ENCODE measurements around the gene ZFC3H1. TPM values are rescaled to one million over a fixed set of nuclear protein-coding genes. Genes with fewer than 3 reads are reported as not detected.

Gene ZFC3H1
- total and polyA plus RNA-seq, 9 of the 15 experiments (the other 6 are each of a cell fraction or from before 2014, with no cell fraction given), result 14.8 to 80.5 (median 22.1) TPM

DNA sequence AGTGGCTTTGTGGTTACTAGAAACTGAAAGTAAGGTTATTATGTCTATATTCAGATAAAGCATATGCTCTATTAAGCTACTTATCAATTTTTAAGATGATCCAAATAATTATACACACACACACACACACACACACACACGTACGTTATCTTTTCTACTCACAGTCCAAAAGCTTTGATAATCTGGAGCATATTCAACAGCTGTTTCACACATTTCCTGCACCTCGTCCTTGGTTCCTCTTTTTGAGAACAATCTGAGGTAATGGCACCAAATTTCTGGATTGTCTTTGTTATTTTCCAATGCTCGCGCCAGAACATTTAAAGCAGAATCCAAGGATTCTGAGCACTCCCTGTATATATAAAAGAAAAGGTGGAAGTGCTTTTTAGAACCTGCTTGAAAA lies 37.5 kb downstream of the ZFC3H1 start (continued):
- no peak for TF ChIP-seq TOE1 (IDR thresholded peaks at IDR 0.05; ENCODE audit: borderline replicate concordance)
- no peak for TF ChIP-seq TOE1 (CRISPR knock-in tag; IDR thresholded peaks at IDR 0.05; ENCODE audit: borderline replicate concordance, low read depth)
- TF ChIP-seq, protein P1, sequence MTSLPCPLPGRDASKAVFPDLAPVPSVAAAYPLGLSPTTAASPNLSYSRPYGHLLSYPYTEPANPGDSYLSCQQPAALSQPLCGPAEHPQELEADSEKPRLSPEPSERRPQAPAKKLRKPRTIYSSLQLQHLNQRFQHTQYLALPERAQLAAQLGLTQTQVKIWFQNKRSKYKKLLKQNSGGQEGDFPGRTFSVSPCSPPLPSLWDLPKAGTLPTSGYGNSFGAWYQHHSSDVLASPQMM (CRISPR knock-in tag; IDR thresholded peaks at IDR 0.05), result no peak
- no peak for TF ChIP-seq SREBF2 (CRISPR knock-in tag; IDR thresholded peaks at IDR 0.05)
- TF ChIP-seq ERF (CRISPR knock-in tag; IDR thresholded peaks at IDR 0.05), result no peak
- TF ChIP-seq GTF2F1 (IDR thresholded peaks at IDR 0.05; ENCODE audit: low read depth, low read length), result no peak
- TF ChIP-seq ELF1 (tag; IDR thresholded peaks at IDR 0.05), result no peak
- TF ChIP-seq CBX3 (IDR thresholded peaks at IDR 0.05; ENCODE audit: borderline replicate concordance in 1 of 2, low read length in 2 of 2), result no peak
- TF ChIP-seq CC2D1A (IDR thresholded peaks at IDR 0.05), result no peak
- peak; percentile 26; the same call in 1 of the 2 replicates for TF ChIP-seq CXXC5 (CRISPR knock-in tag; IDR thresholded peaks at IDR 0.05)
- TF ChIP-seq HNRNPH1 (optimal IDR thresholded peaks at IDR 0.05; ENCODE audit: low read depth, low read length), result no peak
- TF ChIP-seq PHF20 (IDR thresholded peaks at IDR 0.05; ENCODE audit: partially characterized antibody), result no peak
- no peak for TF ChIP-seq MXI1 (IDR thresholded peaks at IDR 0.05; ENCODE audit: low read depth, low read length)
- no peak for TF ChIP-seq LEF1 (IDR thresholded peaks at IDR 0.05)
- TF ChIP-seq ZC3H8 (IDR thresholded peaks at IDR 0.05), result no peak
- TF ChIP-seq PYGO2 (tag; IDR thresholded peaks at IDR 0.05), result no peak
- TF ChIP-seq FOXP1 (CRISPR knock-in tag; IDR thresholded peaks at IDR 0.05), result no peak
- no peak for TF ChIP-seq ZNF445 (CRISPR knock-in tag; IDR thresholded peaks at IDR 0.05; ENCODE audit: low read depth)
- no peak for TF ChIP-seq HNRNPLL (IDR thresholded peaks at IDR 0.05; ENCODE audit: low read depth, low read length, poor library complexity, severe bottlenecking)
- TF ChIP-seq, protein P2, sequence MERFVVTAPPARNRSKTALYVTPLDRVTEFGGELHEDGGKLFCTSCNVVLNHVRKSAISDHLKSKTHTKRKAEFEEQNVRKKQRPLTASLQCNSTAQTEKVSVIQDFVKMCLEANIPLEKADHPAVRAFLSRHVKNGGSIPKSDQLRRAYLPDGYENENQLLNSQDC (CRISPR knock-in tag; IDR thresholded peaks at IDR 0.05), result no peak
- no peak for TF ChIP-seq ZNF124 (CRISPR knock-in tag; IDR thresholded peaks at IDR 0.05)
- no peak for TF ChIP-seq ZNF316 (IDR thresholded peaks at IDR 0.05)
- no peak for TF ChIP-seq KDM2B (CRISPR knock-in tag; IDR thresholded peaks at IDR 0.05)
- TF ChIP-seq ZC3H11A (IDR thresholded peaks at IDR 0.05; ENCODE audit: low read depth, low read length), result no peak
- 0 out of 2 replicates have a peak, but pooled peaks have one; percentile 25 for TF ChIP-seq KLF16 (IDR thresholded peaks at IDR 0.05)
- TF ChIP-seq TAF15 (IDR thresholded peaks at IDR 0.05; ENCODE audit: low read depth, low read length), result no peak

Data from K562 (cell line).